Chondrocyte (in vitro differentiated cells): ENCODE results near the gene OR5B12. TPM values are rescaled to one million over a fixed set of nuclear protein-coding genes. Genes with fewer than 3 reads are reported as not detected.

Experiments
- DNase-seq: peaks from one replicate; pipeline ENCODE4 v3.0.0; 2021; ENCODE audit warnings: mixed read lengths, low spot score
- H3K27ac Mint-ChIP-seq: one replicate; pipeline ENCODE4 v1.8.0; 2021; ENCODE audit warnings: mild to moderate bottlenecking, moderate library complexity, mixed read lengths; ENCODE audit not compliant: unreplicated experiment
- H3K27me3 Mint-ChIP-seq: 2 replicates; pipeline ENCODE4 v1.8.0; 2021; ENCODE audit warnings: low read depth, mixed read lengths
- H3K36me3 Mint-ChIP-seq: 2 replicates; pipeline ENCODE4 v1.8.0; 2021; ENCODE audit warnings: low read depth, mixed read lengths
- H3K4me1 Mint-ChIP-seq: 2 replicates; pipeline ENCODE4 v1.8.0; 2021; ENCODE audit warnings: low read depth, mild to moderate bottlenecking, mixed read lengths
- H3K4me3 Mint-ChIP-seq: one replicate; pipeline ENCODE4 v1.8.0; 2021; ENCODE audit warnings: mild to moderate bottlenecking, moderate library complexity, mixed read lengths; ENCODE audit not compliant: unreplicated experiment
- H3K9me3 Mint-ChIP-seq: 2 replicates; pipeline ENCODE4 v1.8.0; 2021; ENCODE audit warnings: low read depth, mixed read lengths
- CTCF ChIP-seq: fragments of 200-600 bp; sonication (generic); IDR thresholded peaks from 2 replicates; pipeline ENCODE4 v1.5.0; 2021; ENCODE audit warnings: antibody characterized with exemption, mild to moderate bottlenecking, moderate library complexity
- total RNA-seq: library from RNA; stranded (reverse); gene quantifications from 3 replicates; pipeline ENCODE4 v1.2.1, GENCODE V29; 2021

The OR5B12 gene
- total RNA-seq, 1 donor from 2014 or later = not detected

GRCh38 chr11:58466293-58466692 is 24.3 kb upstream of the OR5B12 start:
- no peaks in the 10 kb centered on the region for H3K4me1 Mint-ChIP-seq
- H3K9me3 Mint-ChIP-seq = peaks cover 6% of the 10 kb centered on the region
- TF ChIP-seq CTCF = no peak
- H3K4me3 Mint-ChIP-seq = no peak overlapping the region
- no peaks in the 10 kb centered on the region for H3K36me3 Mint-ChIP-seq
- no peak overlapping the region for H3K27ac Mint-ChIP-seq
- H3K27me3 Mint-ChIP-seq = peaks cover 2% of the 10 kb centered on the region
- no peak for DNase-seq

GRCh38 chr11:58465690-58466089 is 23.7 kb upstream of the OR5B12 start:
- Mint-ChIP-seq H3K36me3 (no peaks in the 10 kb centered on the region), H3K27me3 (peaks cover 2% of the 10 kb centered on the region), H3K4me3 (no peak overlapping the region), H3K4me1 (no peaks in the 10 kb centered on the region), H3K9me3 (peaks cover 5% of the 10 kb centered on the region), H3K27ac (no peak overlapping the region)
- DNase-seq = no peak
- TF ChIP-seq CTCF = no peak

DNA sequence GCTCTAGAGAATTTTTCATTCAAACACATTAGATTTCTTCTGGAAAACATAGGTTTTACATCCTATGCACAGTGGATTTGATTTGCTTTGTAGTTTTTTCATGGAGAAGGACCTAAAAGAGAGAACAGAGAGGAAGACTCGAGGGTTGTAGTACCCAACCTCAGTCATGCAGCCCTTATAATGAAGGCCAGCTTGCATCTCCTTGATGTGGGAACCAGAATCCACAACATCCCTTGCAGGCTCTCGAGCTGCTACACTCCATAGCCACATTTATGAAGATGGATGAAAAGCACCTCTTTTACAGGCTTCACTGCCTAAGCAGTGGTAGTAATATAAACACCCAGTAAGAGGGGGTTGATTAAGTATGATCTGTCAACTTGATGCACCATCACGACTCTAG is 9.5 kb upstream of the OR5B12 start:
- Mint-ChIP-seq H3K4me1 (no peaks in the 10 kb centered on the region), H3K36me3 (no peaks in the 10 kb centered on the region), H3K4me3 (no peak overlapping the region), H3K27ac (no peak overlapping the region), H3K9me3 (peaks cover 22% of the 10 kb centered on the region), H3K27me3 (peaks cover 18% of the 10 kb centered on the region)
- no peak for DNase-seq
- TF ChIP-seq CTCF = no peak

- no peak for TF ChIP-seq CTCF
- no peaks in the 10 kb centered on the region for H3K36me3 Mint-ChIP-seq
- no peak for DNase-seq
- no peaks in the 10 kb centered on the region for H3K4me1 Mint-ChIP-seq
- peaks cover 22% of the 10 kb centered on the region for H3K9me3 Mint-ChIP-seq
- H3K27me3 Mint-ChIP-seq = peaks cover 9% of the 10 kb centered on the region
- no peak overlapping the region for H3K27ac Mint-ChIP-seq
- H3K4me3 Mint-ChIP-seq = no peak overlapping the region
Measured at GRCh38 chr11:58446294-58446693, 4.3 kb upstream of the OR5B12 start.

DNA sequence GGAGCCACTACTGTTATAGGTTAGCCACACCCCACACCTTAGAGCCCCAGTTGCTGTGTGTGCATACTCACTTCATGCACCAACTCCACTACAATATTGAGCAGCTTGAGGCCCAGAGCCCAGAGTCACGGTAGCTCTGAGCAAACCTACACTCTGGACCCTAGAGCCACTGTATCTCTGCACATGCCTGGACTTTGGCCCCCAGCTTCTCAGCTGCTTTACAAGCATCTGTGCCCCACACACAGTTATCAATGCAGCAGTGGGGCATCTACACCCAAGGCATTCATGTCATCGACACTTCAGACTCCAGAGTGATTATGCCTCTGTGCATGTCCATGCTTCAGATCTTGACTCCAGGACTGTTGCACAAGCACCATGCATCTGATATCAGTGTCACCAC is 2.3 kb upstream of the OR5B12 start:
- no peak for DNase-seq
- no peaks in the 10 kb centered on the region for H3K36me3 Mint-ChIP-seq
- TF ChIP-seq CTCF = no peak
- no peak overlapping the region for H3K4me3 Mint-ChIP-seq
- H3K27me3 Mint-ChIP-seq = peaks cover 19% of the 10 kb centered on the region
- peaks cover 23% of the 10 kb centered on the region for H3K9me3 Mint-ChIP-seq
- H3K4me1 Mint-ChIP-seq = no peaks in the 10 kb centered on the region
- no peak overlapping the region for H3K27ac Mint-ChIP-seq
